ENCODE measurements around the gene CD9. TPM values are rescaled to one million over a fixed set of nuclear protein-coding genes. Genes with fewer than 3 reads are reported as not detected.

CD9 gene
- total and polyA plus RNA-seq, 5 donors: 117 to 248 (median 139) TPM

DNA sequence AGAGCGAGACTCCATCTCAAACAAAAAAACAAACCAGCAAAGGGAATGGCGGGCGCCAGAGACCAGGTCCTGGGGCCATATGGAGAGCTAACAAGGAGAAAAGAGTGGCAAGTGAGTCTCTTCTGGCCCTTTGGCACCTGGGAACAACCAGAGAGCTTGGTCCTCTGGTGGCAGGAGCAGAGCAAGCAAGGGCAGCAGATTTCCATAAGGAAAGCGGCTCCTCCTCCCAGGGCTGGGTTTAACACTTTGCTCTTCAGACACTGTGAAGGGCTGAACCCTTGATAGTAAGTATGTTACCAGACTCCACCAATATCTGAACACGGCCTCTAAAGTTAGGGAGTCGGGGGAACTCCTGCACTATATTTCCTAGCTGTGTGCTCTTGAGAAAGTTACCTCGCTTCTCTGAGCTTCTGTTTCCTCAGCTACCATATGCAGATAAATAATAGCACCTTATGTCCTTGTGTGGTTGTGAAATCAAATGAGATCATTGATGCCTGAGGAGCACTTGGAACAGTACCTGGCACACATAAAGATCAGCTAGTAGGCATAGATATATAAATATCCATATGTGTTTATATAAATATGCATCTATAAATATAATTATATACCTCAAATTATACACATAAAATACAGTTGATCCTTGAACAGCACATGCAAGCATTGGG is 76.9 kb downstream of the CD9 start:
- H3K27me3 ChIP-seq (ENCODE audit: control insufficient read depth, insufficient read depth): no peaks in the 10 kb centered on the region
- H3K9me3 ChIP-seq (ENCODE audit: control insufficient read depth, low read length): no peaks in the 10 kb centered on the region
- ATAC-seq: no peak
- DNase-seq: no peak
- intact Hi-C loops (cut with DNase I): loop anchor here in 1 of 4 donors (5.0 kb wide), 1 partner anchor 80 kb away; no protein-coding TSS in a partner anchor
- H3K27ac ChIP-seq (ENCODE audit: low read length): no peak overlapping the region
- H3K4me1 ChIP-seq (ENCODE audit: control insufficient read depth, insufficient read depth, low read length): peaks cover 14% of the 10 kb centered on the region
- H3K4me3 ChIP-seq (ENCODE audit: low read length): no peak overlapping the region
- 68% methylated on average over 7 of the region's 7 CpGs for WGBS

DNA sequence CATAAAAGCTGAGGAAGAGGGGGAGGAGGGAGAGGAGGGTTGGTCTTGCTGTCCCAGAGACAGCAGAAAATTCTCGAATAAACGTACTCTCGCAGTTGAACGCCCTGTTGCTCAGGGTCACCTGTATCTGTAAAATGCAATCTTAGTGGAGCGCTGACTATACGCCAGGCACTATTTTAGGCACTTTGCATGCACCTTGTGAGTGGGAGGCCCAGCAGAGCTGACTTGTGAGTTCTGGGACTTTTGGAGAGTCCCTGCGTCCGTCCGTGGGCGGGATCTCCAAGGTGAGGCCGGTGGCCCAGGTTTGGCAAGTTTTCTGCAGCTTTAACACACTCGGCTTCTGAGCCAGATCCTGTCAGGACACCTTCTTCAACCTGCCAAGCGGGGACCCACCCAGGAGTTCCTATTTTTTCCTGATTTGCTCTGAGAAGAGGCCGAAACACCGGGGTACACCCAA is 77.8 kb downstream of the CD9 start:
- ATAC-seq (no peak), DNase-seq (no peak)
- no peaks in the 10 kb centered on the region for H3K27me3 ChIP-seq (ENCODE audit: control insufficient read depth, insufficient read depth)
- intact Hi-C loops (cut with DNase I): loop anchor here in 2 of 4 donors (2.0 to 5.0 kb wide), 2 partner anchors 81 to 83 kb away; no protein-coding TSS in a partner anchor
- peaks cover 14% of the 10 kb centered on the region for H3K4me1 ChIP-seq (ENCODE audit: control insufficient read depth, insufficient read depth, low read length)
- WGBS: 35% methylated on average over 15 of the region's 15 CpGs
- peak overlapping the region; percentile 37 for H3K4me3 ChIP-seq (ENCODE audit: low read length)
- peak overlapping the region; percentile 31 for H3K27ac ChIP-seq (ENCODE audit: low read length)
- no peaks in the 10 kb centered on the region for H3K9me3 ChIP-seq (ENCODE audit: control insufficient read depth, low read length)

DNA sequence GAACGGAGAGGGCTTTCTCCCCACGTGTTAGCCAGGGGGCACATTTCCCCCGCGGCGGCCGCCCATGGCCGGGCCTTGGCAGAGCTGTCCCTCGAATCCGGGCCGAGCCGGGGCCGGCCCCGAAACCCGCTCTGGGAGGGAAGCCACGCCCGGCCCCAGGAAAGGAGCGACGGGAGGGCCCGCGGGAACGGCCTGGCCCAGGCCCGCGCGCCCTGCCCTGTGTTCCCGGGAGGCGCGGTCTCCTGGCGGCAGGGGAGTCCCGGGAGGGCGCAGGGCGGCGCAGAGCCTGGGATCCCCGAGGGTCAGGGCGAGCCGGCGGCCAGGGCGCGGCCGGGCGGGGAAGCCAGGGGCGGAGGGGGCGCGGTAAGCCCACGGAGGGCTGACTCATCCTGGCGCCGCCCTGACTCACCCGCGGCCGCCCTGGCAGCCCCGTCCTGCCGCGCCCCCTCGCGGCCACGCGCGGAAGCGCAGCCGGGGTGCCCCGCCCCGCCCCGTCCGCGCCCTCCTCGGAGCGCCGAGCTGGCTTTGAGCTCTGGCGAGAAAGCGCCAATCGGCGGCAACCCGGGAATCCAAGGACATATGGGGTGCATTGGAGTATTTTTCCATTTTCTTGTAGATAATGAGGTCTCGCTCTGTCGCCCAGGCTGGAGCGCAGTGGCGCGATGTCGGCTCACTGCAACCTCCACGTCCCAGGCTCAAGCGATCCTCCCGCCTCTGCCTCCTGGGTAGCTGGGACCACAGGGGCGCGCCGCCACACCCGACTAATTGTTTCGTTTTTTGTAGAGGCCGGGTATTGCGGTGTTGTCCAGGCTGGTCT is 78.4 kb downstream of the CD9 start:
- WGBS: 8% methylated on average over 88 of the region's 88 CpGs
- intact Hi-C loops (cut with DNase I): loop anchor here in 2 of 4 donors (2.0 to 5.0 kb wide), 2 partner anchors 81 to 84 kb away; no protein-coding TSS in a partner anchor
- Histone ChIP-seq H3K9me3 (ENCODE audit: control insufficient read depth, low read length) (no peaks in the 10 kb centered on the region), H3K4me3 (ENCODE audit: low read length) (peak overlapping the region; percentile 37), H3K27ac (ENCODE audit: low read length) (peak overlapping the region; percentile 31), H3K27me3 (ENCODE audit: control insufficient read depth, insufficient read depth) (no peaks in the 10 kb centered on the region), H3K4me1 (ENCODE audit: control insufficient read depth, insufficient read depth, low read length) (peaks cover 13% of the 10 kb centered on the region)
- ATAC-seq: peak; percentile 83 to 95
- DNase-seq: peak; percentile 91 to 95 (median 94)

DNA sequence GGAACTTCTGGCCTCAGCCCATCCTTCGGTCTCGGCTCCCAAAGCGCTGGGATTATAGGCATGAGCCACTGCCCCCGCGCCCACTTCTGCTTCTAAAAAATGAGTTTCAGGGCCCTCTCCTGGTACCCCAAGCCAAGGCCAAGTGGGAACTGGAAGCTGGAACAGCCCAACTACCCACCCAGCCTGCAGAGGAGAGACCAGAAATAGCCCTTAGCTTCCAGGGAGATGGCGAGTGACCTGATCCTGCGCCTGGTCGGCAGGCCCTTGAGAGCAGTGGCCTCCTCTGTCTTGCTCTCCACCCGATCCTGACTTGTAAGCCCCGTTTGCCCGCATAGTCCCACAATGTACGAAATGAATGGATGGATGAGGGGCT is 79.0 kb downstream of the CD9 start:
- Histone ChIP-seq H3K27me3 (ENCODE audit: control insufficient read depth, insufficient read depth) (no peaks in the 10 kb centered on the region), H3K4me3 (ENCODE audit: low read length) (no peak overlapping the region), H3K9me3 (ENCODE audit: control insufficient read depth, low read length) (no peaks in the 10 kb centered on the region), H3K27ac (ENCODE audit: low read length) (no peak overlapping the region), H3K4me1 (ENCODE audit: control insufficient read depth, insufficient read depth, low read length) (peaks cover 11% of the 10 kb centered on the region)
- ATAC-seq (no peak), DNase-seq (no peak)
- WGBS: 89% methylated on average over 12 of the region's 12 CpGs
- intact Hi-C loops (cut with DNase I): loop anchor here in 2 of 4 donors (2.0 to 5.0 kb wide), 2 partner anchors 82 to 84 kb away; no protein-coding TSS in a partner anchor

DNA sequence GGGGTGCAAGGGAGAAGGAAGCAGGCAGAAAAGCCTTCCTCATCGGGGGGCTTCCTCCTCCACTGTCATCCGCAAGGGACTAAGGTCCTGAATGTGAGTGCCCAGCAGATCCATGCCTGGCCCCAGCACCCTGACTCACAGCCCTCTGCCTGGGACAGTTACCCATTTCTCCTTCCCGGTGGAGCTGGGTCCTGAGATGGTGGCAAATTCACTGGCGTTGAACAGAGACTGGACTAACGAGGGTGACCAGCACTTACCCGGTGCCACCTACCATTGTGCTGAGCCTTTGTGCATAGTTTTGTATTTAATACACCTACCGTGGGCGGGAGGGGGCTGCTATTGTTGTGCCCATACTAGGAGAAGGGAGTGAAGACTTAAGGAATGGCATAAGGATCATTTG is 79.4 kb downstream of the CD9 start:
- no peaks in the 10 kb centered on the region for H3K9me3 ChIP-seq (ENCODE audit: control insufficient read depth, low read length)

DNA sequence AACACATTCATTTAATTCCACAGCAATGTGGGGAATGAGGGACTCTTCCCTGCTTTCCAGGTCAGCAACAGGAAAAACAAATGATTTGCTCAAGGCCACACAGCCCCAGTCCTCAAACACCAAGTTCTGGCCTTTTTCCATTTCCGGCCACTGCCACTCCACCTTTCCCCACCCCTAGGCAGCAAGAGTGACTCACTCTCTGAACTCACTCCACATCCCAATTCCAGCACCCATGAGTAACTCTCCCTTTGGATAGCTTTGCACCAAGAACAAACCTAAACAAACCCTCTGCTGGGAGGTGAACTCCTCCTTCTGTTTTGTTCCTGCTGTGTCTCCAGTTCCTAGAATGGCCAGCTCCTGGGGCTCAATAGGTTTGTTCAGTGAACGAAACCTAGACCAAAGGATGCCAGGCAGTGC is 79.9 kb downstream of the CD9 start:
- Histone ChIP-seq H3K4me1 (ENCODE audit: control insufficient read depth, insufficient read depth, low read length) (peaks cover 11% of the 10 kb centered on the region), H3K27ac (ENCODE audit: low read length) (peak overlapping the region; percentile 6), H3K27me3 (ENCODE audit: control insufficient read depth, insufficient read depth) (no peaks in the 10 kb centered on the region), H3K9me3 (ENCODE audit: control insufficient read depth, low read length) (no peaks in the 10 kb centered on the region), H3K4me3 (ENCODE audit: low read length) (no peak overlapping the region)
- peak in 1 of 2 donors; percentile 71 for ATAC-seq
- WGBS: 73% methylated on average over 2 of the region's 2 CpGs
- intact Hi-C loops (cut with DNase I): loop anchor here in 2 of 4 donors (2.0 to 5.0 kb wide), 5 partner anchors 83 to 293 kb away; no protein-coding TSS in a partner anchor
- DNase-seq: peak in 1 of 3 donors; percentile 69

More for the DNA sequence above, 79.4 kb downstream of the CD9 start:
- WGBS: 90% methylated on average over 8 of the region's 8 CpGs
- DNase-seq (no peak), ATAC-seq (peak in 1 of 2 donors; percentile 0)
- intact Hi-C loops (cut with DNase I): loop anchor here (2.0 to 5.0 kb wide), 5 partner anchors 82 to 292 kb away; no protein-coding TSS in a partner anchor
- no peak overlapping the region for H3K4me3 ChIP-seq (ENCODE audit: low read length)
- H3K27me3 ChIP-seq (ENCODE audit: control insufficient read depth, insufficient read depth): no peaks in the 10 kb centered on the region
- H3K4me1 ChIP-seq (ENCODE audit: control insufficient read depth, insufficient read depth, low read length): peaks cover 11% of the 10 kb centered on the region
- H3K27ac ChIP-seq (ENCODE audit: low read length): no peak overlapping the region

DNA sequence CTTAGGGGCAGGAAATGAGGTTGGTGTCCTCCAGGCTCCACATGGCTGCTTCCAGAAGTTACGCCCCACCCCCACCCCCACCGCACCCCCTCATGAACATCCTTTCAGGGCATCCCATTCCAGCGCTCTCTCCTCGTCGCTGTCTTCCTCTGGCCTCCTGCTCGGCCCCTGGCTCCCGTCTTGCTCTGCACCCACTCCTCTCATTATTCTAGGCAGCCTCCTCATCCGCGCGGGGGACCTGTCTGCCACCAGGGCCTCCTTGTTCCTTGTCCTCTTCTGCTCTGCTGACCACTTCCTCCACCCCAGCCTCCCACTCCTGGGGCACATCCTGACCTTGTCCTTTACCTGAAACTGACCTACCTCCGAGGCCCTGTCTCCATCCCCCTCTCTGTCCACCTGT is 80.5 kb downstream of the CD9 start:
- DNase-seq (no peak), ATAC-seq (no peak)
- H3K4me3 ChIP-seq (ENCODE audit: low read length): no peak overlapping the region
- intact Hi-C loops (cut with DNase I): loop anchor here in 2 of 4 donors (2.0 to 5.0 kb wide), 5 partner anchors 83 to 293 kb away; no protein-coding TSS in a partner anchor
- H3K4me1 ChIP-seq (ENCODE audit: control insufficient read depth, insufficient read depth, low read length): peaks cover 11% of the 10 kb centered on the region
- no peak overlapping the region for H3K27ac ChIP-seq (ENCODE audit: low read length)
- WGBS: 89% methylated on average over 11 of the region's 11 CpGs
- no peaks in the 10 kb centered on the region for H3K9me3 ChIP-seq (ENCODE audit: control insufficient read depth, low read length)
- no peaks in the 10 kb centered on the region for H3K27me3 ChIP-seq (ENCODE audit: control insufficient read depth, insufficient read depth)

DNA sequence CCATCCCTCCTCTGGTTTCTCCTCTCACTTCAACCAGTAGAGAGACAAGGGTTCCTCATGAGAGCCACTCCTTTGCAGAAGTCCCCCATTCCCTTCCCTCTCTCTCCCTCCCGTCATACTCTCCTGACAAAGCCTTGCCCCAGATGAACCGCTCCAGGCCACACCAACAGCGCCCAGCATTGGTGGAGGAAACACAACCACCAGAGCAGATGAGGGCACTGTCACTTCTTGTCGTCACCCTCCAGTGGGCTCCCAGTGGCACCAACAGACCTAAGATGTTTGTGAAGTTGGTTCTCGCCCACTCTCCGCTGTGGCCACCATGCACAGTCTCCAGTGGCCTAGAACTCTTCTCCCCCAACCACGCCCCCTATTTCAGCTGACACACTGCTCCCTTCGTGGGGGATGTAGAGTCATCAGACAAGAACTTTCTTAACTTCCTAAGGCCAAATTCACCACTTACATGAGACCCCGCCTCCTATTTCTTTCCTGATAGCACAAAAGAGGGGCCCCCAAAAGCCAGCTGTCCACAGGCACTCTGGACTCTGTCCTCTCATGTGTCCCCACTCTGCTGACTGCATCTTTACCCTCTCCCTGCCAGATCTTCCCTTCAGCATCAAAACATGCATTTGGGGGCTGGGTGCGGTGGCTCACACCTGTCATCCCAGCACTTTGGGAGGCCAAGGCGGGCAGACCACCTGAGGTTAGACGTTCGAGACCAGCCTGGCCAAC is 81.0 kb downstream of the CD9 start:
- intact Hi-C loops (cut with DNase I): loop anchor here in 2 of 4 donors (2.0 to 5.0 kb wide), 5 partner anchors 84 to 294 kb away; no protein-coding TSS in a partner anchor
- DNase-seq (no peak), ATAC-seq (no peak)
- WGBS: 94% methylated on average over 13 of the region's 13 CpGs
- Histone ChIP-seq H3K27me3 (ENCODE audit: control insufficient read depth, insufficient read depth) (no peaks in the 10 kb centered on the region), H3K27ac (ENCODE audit: low read length) (no peak overlapping the region), H3K4me3 (ENCODE audit: low read length) (no peak overlapping the region), H3K9me3 (ENCODE audit: control insufficient read depth, low read length) (no peaks in the 10 kb centered on the region), H3K4me1 (ENCODE audit: control insufficient read depth, insufficient read depth, low read length) (peaks cover 11% of the 10 kb centered on the region)

DNA sequence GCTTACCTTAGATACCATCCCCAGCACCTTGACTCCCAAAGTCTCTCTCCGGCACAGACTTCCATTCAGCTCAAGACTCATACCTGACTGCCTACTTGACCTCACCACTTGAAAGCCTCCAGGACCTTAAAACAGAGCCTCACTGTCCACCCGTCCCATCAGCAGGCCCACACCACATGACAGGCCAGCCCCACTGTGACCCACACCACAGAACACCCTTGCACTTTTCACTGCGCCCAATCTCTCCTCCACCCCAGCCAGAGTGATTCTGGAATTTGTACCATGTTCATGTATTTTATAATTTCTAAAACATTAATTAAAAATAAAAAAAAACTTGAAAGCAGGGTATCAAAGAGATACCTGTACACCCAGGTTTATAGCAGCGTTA is 82.2 kb downstream of the CD9 start:
- Histone ChIP-seq H3K27me3 (ENCODE audit: control insufficient read depth, insufficient read depth) (no peaks in the 10 kb centered on the region), H3K4me3 (ENCODE audit: low read length) (no peak overlapping the region), H3K4me1 (ENCODE audit: control insufficient read depth, insufficient read depth, low read length) (peaks cover 11% of the 10 kb centered on the region), H3K9me3 (ENCODE audit: control insufficient read depth, low read length) (no peaks in the 10 kb centered on the region), H3K27ac (ENCODE audit: low read length) (no peak overlapping the region)
- intact Hi-C loops (cut with DNase I): loop anchor here in 2 of 4 donors (5.0 kb wide), 3 partner anchors 85 to 295 kb away; no protein-coding TSS in a partner anchor
- WGBS: 95% methylated on average over 4 of the region's 4 CpGs
- no peak for DNase-seq
- ATAC-seq: no peak

DNA sequence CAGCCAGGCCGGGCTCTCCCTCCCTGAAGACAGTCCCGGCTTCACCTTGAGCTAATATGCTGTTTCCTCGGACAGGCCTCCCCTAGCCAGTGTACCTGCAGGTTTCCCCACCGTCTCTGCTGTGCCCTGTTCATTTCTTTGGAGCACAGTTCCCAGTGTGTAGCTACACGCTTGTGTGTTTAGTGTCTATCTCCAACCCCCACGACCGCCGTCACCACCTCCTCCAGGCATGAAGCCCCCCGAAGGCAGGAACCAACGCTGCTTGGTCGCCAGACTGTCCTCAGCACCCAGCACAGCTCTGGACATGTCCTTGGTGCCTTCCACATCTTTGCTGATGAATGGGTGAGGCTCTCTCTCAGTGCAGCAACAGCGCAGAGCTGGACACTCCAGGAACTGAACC is 84.1 kb downstream of the CD9 start:
- H3K4me3 ChIP-seq (ENCODE audit: low read length): no peak overlapping the region
- no peaks in the 10 kb centered on the region for H3K9me3 ChIP-seq (ENCODE audit: control insufficient read depth, low read length)
- H3K27me3 ChIP-seq (ENCODE audit: control insufficient read depth, insufficient read depth): no peaks in the 10 kb centered on the region
- H3K4me1 ChIP-seq (ENCODE audit: control insufficient read depth, insufficient read depth, low read length): peaks cover 6% of the 10 kb centered on the region
- intact Hi-C loops (cut with DNase I): loop anchor here in 3 of 4 donors (2.0 to 5.0 kb wide), 4 partner anchors 87 to 297 kb away; no protein-coding TSS in a partner anchor
- no peak for ATAC-seq
- no peak for DNase-seq
- WGBS: 85% methylated on average over 12 of the region's 12 CpGs
- no peak overlapping the region for H3K27ac ChIP-seq (ENCODE audit: low read length)

All from right cardiac atrium (tissue), 5 donors.